T-helper 1 cell treated with Interleukin-12 subunit alpha and Interleukin-12 subunit beta and Interleukin-4 antibody, amounts not matched to agents 30 μg/mL and 1 μg/mL, for 36 hours (primary cell): ENCODE data around the gene FRAS1.
A peak's percentile ranks its signal among the peaks of the same experiment; 100 is the strongest.
"Not testable (repeated sequence)": the region's sequence is repeated elsewhere in the genome, so short reads cannot be mapped to it uniquely, and the experiment has no call there.

Source experiments
- H3K27ac Mint-ChIP-seq: one replicate; pipeline ENCODE4 v1.8.0; 2021; ENCODE audit warnings: mild to moderate bottlenecking, mixed read lengths
- H3K27me3 Mint-ChIP-seq: one replicate; pipeline ENCODE4 v1.8.0; 2021; ENCODE audit warnings: low read depth, mixed read lengths
- H3K36me3 Mint-ChIP-seq: one replicate; pipeline ENCODE4 v1.8.0; 2021; ENCODE audit warnings: low read depth, mixed read lengths
- H3K4me1 Mint-ChIP-seq: one replicate; pipeline ENCODE4 v1.8.0; 2021; ENCODE audit warnings: low read depth, mixed read lengths
- H3K4me3 Mint-ChIP-seq: one replicate; pipeline ENCODE4 v1.8.0; 2021; ENCODE audit warnings: mild to moderate bottlenecking, moderate library complexity, mixed read lengths
- H3K9me3 Mint-ChIP-seq: one replicate; pipeline ENCODE4 v1.8.0; 2021; ENCODE audit warnings: mixed read lengths

FRAS1 gene, protein sequence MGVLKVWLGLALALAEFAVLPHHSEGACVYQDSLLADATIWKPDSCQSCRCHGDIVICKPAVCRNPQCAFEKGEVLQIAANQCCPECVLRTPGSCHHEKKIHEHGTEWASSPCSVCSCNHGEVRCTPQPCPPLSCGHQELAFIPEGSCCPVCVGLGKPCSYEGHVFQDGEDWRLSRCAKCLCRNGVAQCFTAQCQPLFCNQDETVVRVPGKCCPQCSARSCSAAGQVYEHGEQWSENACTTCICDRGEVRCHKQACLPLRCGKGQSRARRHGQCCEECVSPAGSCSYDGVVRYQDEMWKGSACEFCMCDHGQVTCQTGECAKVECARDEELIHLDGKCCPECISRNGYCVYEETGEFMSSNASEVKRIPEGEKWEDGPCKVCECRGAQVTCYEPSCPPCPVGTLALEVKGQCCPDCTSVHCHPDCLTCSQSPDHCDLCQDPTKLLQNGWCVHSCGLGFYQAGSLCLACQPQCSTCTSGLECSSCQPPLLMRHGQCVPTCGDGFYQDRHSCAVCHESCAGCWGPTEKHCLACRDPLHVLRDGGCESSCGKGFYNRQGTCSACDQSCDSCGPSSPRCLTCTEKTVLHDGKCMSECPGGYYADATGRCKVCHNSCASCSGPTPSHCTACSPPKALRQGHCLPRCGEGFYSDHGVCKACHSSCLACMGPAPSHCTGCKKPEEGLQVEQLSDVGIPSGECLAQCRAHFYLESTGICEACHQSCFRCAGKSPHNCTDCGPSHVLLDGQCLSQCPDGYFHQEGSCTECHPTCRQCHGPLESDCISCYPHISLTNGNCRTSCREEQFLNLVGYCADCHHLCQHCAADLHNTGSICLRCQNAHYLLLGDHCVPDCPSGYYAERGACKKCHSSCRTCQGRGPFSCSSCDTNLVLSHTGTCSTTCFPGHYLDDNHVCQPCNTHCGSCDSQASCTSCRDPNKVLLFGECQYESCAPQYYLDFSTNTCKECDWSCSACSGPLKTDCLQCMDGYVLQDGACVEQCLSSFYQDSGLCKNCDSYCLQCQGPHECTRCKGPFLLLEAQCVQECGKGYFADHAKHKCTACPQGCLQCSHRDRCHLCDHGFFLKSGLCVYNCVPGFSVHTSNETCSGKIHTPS (N-terminal part only)

DNA sequence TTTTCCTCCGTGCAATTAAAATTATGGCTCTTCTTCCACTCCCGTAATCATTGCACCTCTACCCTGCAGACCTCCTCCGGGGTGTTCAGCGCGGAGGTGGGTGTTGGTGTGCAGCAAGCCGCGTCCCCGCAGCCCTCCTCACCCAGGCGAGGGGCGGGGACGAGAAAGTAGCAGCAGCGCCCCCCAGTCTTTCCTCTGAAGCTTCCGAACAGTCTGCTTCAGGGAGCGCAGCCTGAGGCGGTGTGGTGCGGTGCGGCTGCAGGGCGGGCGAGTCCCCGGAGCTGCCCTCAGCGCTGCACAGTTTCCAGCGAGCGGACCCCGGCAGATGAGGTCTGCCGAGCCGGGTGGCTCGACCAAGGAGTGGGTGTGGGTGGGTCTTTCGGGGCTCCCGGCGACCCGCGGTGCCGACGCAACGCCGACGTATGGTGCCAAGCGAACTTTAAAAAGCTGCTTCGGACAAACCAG, at the start of gene FRAS1:
Gene FRAS1, plus strand, starts transcription at position 189 of the 465 bp plus-strand sequence. CDS start 687 bp downstream, outside the sequence.
- Mint-ChIP-seq H3K36me3 (no peaks in the 10 kb centered on the region), H3K4me3 (peak within 1 kb of the TSS; percentile 89), H3K27me3 (peaks cover 80% of the 10 kb centered on the region), H3K4me1 (peaks cover 25% of the 10 kb centered on the region), H3K9me3 (no peaks in the 10 kb centered on the region), H3K27ac (peak within 1 kb of the TSS; percentile 49)

DNA sequence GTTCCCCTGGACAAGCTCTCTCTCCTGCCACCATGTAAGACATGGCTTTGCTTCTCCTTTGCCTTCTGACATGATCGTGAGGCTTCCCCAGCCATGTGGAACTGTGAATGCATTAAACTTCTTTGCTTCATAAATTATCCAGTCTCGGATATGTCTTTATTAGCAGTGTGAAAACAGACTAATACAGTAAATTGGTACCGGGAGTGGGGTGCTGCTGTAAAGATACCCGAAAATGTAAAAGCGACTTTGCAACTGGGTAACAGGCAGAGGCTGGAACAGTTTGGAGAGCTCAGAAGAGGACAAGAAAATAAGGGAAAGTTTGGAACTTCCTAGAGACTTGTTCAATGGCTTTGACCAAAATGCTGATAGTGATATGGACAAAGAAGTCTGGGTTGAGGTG, 46.1 kb upstream of the FRAS1 start:
- not testable (repeated sequence) for H3K4me1 Mint-ChIP-seq, H3K9me3 Mint-ChIP-seq, H3K36me3 Mint-ChIP-seq, H3K27me3 Mint-ChIP-seq, H3K4me3 Mint-ChIP-seq, H3K27ac Mint-ChIP-seq

DNA sequence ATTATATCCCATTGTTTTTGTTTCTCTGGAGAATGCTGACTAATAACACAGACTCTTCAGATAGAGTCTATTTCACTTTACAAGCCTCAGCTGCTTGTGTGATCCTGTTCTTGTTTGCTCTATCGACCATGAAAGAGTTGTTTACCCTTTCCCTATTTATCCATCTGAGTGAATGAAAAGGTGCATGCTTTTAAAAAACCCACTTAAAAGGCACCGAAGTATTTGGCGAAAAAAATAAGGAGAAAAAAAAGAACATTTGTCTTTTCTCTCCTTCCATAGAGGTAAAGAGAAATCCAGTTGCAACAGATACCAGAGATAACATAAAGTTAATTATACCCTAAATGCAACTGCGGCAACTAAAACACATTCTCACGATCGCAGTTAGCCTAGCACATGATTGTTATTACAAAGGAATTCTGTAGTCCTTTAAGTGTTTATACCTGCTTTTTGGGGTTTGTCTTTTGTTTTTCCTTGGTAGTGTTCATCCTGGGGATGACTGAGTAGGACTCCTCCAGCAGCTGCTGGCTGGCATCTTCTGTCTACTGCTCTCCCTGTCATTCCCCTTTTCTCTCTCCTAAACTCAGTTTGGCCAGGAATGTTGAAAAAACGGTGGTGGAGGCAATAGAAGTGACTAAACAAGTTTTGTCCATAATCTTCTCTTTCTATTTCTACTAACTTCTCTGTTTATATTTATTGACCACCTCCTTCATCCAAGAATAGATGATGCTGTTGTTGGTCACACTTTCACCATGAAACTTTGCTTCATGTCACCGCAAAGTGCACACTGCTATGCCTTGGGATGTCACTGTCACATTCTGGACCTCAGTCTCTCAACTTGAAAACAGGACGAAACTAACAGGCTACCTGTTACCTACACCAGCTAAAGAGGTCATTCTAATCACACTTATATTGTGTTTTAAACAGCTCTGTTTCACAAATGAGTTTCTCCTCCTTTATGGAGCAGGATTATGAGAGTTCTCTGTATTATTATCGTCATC, 41.9 kb upstream of the FRAS1 start:
- no peak overlapping the region for H3K4me3 Mint-ChIP-seq
- no peak overlapping the region for H3K27ac Mint-ChIP-seq
- peaks cover 9% of the 10 kb centered on the region for H3K9me3 Mint-ChIP-seq
- no peaks in the 10 kb centered on the region for H3K4me1 Mint-ChIP-seq
- H3K27me3 Mint-ChIP-seq, result no peaks in the 10 kb centered on the region
- H3K36me3 Mint-ChIP-seq, result no peaks in the 10 kb centered on the region

DNA sequence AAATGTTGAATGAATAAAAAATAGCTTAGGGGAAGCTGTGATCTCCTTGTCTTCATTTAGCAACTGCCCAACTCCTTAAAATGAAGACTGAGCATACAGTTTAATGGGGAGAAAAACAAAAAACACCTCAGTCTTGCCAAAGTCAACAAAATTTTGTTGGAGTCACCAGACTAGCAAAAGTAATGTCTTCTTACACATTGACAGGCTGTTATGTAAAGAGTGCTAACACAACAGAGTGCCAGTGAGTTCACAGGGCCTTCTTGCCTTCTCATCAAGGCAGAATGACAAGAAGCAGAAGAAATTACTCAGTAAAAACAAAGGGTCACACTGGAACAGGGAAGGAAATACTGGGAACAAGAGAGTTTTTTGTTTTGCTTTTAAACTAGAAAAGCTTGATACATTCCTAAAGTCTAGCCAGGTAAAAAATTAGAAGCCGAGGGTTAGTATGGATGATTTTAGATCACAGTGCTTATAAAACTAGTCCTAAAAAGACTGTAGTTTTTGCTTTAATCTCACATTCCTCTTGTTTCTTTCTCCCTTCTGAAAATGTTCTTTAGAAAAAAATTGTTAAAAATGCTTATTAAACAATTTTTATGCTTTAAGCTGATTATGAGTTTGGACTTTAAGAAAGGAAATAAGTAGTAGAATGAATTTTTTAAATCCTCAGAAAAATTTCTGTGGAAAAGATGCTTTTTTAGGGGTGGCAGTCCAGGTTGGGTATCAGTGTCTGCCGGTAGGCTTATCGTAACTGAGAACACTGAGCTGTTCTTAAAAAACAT, 38.7 kb upstream of the FRAS1 start:
- Mint-ChIP-seq H3K4me1 (no peaks in the 10 kb centered on the region), H3K36me3 (no peaks in the 10 kb centered on the region), H3K27me3 (peaks cover 6% of the 10 kb centered on the region), H3K9me3 (no peaks in the 10 kb centered on the region), H3K4me3 (no peak overlapping the region), H3K27ac (no peak overlapping the region)

DNA sequence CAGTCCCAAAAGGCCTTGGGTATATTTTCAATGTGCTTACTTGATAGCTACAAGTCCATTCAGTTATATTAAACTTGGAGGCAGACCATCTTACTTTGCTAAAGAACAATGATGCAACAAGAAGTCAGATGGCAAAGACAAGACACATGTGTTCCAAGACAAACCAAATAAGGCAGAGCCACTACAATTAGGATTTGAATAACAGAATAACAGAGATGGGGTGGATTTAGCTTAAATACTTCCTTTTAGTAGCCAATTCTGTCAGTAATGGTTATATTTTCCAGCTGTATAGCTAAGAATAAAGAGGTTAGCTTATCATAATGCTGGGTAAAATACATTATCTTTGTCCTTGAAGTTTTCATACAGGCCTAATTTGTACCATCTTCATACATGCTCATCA, 37.7 kb upstream of the FRAS1 start:
- no peaks in the 10 kb centered on the region for H3K9me3 Mint-ChIP-seq
- H3K4me1 Mint-ChIP-seq, result no peaks in the 10 kb centered on the region

DNA sequence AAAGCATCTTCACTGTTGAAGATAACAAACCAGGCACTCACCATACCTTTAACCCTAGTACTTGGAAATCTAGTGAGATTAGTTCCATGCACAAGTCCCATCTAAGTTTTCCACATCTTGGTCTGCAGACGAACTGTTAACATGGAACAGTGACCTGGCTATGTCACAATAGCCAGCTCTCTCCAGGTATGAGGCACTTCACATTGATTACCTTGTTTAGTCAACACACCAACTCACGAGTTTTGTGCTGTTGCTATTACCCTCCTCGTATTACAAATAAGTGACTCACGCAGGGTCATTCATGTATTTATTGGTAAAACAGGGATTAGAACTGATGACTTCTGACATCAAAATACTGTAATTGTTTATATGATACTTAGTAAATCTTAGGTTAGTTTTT, 36.4 kb upstream of the FRAS1 start:
- Mint-ChIP-seq H3K9me3 (no peaks in the 10 kb centered on the region), H3K27me3 (peaks cover 8% of the 10 kb centered on the region), H3K36me3 (no peaks in the 10 kb centered on the region), H3K4me3 (no peak overlapping the region), H3K27ac (no peak overlapping the region), H3K4me1 (no peaks in the 10 kb centered on the region)

More for the DNA sequence above, 37.7 kb upstream of the FRAS1 start:
- H3K27me3 Mint-ChIP-seq, result peaks cover 6% of the 10 kb centered on the region
- no peak overlapping the region for H3K4me3 Mint-ChIP-seq
- no peak overlapping the region for H3K27ac Mint-ChIP-seq
- no peaks in the 10 kb centered on the region for H3K36me3 Mint-ChIP-seq

DNA sequence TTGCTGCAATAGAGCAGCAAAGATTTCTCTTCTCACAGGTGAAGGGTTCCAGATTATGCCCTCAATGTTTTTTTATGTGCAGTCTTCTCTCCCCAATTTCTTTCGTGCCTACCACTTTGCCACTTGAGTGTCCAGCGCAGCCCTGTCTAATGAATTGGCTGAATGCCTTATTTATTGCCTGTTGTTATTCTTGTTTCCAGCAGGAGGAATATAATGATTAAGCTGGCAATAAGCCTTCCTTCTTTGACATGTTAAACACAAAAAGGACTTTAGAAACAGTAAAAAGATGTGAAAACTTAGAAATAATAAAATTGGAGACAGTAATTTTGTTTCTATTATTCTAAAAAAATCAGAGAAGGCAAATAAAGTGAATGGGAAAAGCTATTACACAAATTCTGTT, 34.6 kb upstream of the FRAS1 start:
- Mint-ChIP-seq H3K9me3 (no peaks in the 10 kb centered on the region), H3K27me3 (peaks cover 10% of the 10 kb centered on the region), H3K27ac (no peak overlapping the region), H3K4me3 (no peak overlapping the region), H3K36me3 (no peaks in the 10 kb centered on the region), H3K4me1 (no peaks in the 10 kb centered on the region)

DNA sequence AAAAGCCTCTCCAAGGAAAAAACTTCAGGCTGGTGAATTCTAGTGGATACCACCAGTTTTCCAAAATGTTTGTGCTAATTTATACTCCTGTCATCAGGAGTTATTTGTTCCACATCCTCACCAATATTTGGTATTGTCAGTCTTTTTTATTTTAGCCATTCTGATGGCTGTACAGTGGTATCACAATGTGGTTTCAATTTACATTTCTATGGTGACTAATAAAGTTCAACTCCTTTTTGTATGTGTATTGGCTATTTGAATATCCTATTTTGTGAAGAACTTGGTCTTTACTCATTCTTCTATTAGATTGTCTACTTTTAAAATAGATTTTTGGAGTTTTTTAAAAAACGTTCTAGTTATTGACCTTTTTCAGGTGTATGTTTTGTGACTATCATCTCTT, 33.0 kb upstream of the FRAS1 start:
- Mint-ChIP-seq H3K9me3 (no peaks in the 10 kb centered on the region), H3K36me3 (no peaks in the 10 kb centered on the region), H3K4me3 (no peak overlapping the region), H3K27ac (no peak overlapping the region), H3K4me1 (no peaks in the 10 kb centered on the region), H3K27me3 (peaks cover 10% of the 10 kb centered on the region)

DNA sequence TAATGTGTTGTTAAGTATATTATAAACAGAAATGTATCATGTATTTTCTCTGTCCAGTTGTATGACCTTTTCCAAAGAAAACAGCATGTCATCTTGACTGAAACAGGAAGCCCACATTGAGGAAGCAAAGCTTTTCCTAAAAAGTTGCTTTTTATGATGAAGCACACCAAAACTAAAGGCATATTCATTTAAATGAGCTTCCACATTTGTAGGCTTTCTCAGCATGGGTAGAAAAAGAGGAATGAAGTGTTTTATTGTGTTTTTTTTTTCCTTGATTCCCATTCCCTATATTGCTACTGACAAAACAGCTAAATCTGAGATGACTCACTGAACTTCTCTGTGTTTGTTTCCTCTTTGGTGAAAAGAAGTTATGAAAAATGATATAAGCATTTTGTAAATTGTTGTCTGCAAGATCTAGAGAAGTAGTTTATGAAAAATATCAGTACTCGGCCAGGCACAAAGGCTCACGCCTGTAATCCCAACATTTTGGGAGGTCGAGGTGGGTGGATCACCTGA, 32.5 kb upstream of the FRAS1 start:
- Mint-ChIP-seq H3K4me1 (no peaks in the 10 kb centered on the region), H3K27ac (no peak overlapping the region), H3K27me3 (peaks cover 10% of the 10 kb centered on the region), H3K4me3 (no peak overlapping the region), H3K9me3 (no peaks in the 10 kb centered on the region), H3K36me3 (no peaks in the 10 kb centered on the region)

DNA sequence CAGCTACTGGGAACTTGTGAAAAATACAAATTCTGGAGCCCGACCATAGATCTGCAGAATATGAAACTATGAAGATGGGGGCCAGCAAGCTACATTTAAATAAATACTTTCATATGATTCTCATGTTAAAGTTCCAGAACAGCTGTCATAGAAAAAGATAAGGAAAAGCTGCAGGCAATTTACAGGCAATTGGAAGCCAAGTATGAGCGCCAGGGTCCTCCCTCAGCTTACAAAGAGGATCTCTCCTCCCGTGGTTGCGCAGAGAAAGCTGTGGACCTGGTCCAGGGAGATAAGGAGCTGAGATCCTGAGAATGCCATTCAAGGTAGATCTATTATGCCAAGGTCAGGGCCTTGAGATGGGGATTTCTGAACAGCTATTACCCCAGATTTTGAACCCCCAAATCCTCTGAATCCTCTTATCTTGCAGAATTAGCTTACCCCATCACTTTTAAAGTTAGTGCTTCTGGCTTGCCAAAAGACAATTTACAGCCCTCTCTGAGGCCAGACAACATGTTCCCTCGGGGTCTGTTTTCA, 25.6 kb upstream of the FRAS1 start:
- no peaks in the 10 kb centered on the region for H3K9me3 Mint-ChIP-seq
- H3K36me3 Mint-ChIP-seq, result no peaks in the 10 kb centered on the region
- no peak overlapping the region for H3K4me3 Mint-ChIP-seq
- H3K27ac Mint-ChIP-seq, result no peak overlapping the region
- H3K27me3 Mint-ChIP-seq, result peaks cover 16% of the 10 kb centered on the region
- no peaks in the 10 kb centered on the region for H3K4me1 Mint-ChIP-seq

DNA sequence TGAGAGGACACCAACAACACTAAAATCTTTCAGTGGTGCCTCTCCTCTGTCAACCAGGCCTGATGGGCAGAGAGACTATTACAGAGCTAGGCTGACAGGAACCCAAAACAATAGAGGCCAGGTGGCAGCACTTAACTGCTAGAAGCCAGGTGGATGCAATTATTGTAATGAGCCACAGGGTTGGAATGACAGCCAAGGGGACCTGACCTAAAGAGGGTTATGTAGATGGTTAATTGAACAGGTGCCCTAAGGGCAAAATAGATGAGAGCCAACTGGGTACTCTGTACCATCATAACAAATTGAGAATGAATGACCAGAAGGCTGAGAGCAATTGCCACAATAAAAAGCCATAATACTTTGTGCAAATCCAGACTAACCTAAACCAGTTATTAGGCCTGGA, 24.7 kb upstream of the FRAS1 start:
- Mint-ChIP-seq H3K4me3 (no peak overlapping the region), H3K27ac (no peak overlapping the region), H3K4me1 (no peaks in the 10 kb centered on the region), H3K27me3 (peaks cover 21% of the 10 kb centered on the region), H3K36me3 (no peaks in the 10 kb centered on the region), H3K9me3 (no peaks in the 10 kb centered on the region)

DNA sequence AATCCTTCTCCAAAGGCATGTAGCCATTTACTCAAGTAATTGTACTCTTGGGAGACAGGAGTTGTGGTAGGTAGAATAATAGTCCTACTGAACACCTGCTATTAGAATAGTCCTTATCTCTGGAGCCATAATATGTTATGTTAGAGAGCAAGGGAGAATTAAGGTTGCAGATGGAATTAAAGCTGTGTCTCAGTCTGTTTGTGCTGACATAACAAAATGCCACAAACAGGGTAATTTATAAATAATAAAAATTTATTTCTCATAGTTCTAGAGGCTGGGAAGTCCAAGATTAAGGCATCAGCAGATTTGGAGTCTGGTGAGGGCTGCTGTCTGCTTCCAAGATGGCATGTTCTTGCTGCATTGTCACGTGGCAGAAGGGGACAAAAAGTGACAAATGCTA, 24.2 kb upstream of the FRAS1 start:
- Mint-ChIP-seq H3K27me3 (peaks cover 21% of the 10 kb centered on the region), H3K9me3 (no peaks in the 10 kb centered on the region), H3K4me1 (no peaks in the 10 kb centered on the region), H3K27ac (no peak overlapping the region), H3K4me3 (no peak overlapping the region), H3K36me3 (no peaks in the 10 kb centered on the region)

DNA sequence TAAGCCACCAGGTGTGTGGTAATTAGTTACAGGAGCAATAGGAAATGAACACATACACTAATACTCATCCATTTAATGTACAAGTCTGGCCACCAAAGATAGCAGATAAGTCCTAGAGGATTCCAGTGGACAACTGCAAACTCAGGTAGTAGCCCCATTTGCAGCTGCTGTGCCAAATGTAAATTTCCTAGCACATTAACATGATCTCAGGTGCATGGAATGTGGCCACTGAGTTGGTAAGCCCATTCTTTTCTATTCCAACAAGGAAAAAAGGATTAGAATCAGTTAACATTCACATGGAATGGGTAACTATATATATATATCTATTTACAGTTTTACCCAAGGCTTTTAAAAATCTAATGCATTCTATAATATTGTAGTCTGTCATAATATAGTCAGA, 23.3 kb upstream of the FRAS1 start:
- H3K9me3 Mint-ChIP-seq, result no peaks in the 10 kb centered on the region
- H3K4me3 Mint-ChIP-seq, result no peak overlapping the region
- H3K36me3 Mint-ChIP-seq, result no peaks in the 10 kb centered on the region
- H3K27ac Mint-ChIP-seq, result no peak overlapping the region
- peaks cover 21% of the 10 kb centered on the region for H3K27me3 Mint-ChIP-seq
- no peaks in the 10 kb centered on the region for H3K4me1 Mint-ChIP-seq
